ENCODE results near the gene C21orf91.

Gene C21orf91

DNA sequence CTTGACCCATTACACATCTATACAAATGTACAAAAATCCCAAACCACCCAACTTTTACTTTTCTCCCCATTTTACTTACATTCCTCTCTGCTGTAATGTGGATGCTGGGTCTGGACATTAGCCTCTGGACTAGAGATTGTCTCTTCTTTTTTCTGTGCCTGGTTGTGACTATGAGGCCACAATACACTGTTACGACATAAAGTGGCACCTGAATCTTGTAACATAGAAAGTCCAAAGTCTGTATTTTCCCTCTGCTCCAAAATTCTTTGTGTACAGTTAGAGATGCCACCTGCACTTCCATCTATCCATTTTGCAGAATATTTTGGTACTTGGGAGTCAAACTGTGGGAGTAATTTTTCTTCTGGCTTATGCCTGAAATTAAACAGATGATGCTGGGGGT, 22.7 kb downstream of the C21orf91 start:
- no peak for DNase-seq

DNA sequence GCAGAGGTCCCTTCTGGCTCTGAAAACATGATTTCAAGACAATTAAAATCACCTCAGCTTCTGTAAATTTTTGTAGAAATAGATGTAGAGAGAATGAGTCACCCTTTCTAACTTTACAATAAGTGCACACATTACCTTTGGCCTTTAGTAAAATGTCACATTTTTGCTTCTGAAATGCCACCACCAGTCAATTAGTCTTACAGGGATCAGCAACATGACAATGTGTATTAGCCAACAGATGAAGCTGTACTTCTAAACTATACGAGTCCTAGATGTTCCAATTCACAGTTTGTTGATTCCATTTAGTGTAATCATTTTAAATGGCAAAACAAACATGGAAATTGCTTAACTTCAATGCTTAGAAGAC, 23.1 kb downstream of the C21orf91 start:
- DNase-seq, result no peak

DNA sequence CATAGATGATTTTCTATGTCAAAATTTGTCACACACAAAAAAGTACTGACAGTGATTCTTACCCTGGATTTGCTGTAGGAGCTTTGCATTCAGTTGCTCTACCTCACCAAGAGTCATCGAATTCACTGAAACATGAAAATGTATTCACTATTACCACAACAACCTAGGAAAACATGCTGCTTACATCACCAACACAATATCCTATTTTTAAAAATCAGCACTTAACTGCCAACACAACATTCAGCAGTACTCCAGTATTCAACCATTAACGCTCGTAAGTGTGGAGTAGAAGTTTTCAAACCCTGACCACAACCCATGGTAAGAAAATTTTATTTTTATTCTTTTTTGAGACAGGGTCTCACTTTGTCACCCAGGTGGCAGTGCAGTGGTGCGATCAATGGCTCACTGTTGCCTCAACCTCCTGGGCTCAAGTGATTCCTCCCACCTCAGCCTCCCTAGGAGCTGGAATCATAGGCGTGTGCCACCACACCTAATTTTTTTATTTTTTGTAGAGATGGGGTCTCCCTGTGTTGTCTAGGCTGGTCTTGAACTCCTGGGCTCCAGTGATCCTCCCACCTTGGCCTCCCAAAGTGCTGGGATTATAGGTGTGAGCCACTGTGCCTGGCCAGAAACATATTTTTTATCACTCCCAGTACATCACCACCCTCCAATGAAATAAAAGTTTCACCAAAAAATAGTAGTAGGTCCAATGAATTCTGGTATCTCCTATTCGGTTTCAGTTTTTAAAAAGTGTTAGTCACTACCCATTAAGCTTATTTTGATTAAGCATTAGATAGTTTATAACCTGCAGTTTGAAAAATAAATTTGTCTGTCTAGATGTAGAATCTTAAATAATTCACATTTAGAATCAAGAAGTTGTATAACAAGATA, 23.8 kb downstream of the C21orf91 start:
- no peak for DNase-seq

DNA sequence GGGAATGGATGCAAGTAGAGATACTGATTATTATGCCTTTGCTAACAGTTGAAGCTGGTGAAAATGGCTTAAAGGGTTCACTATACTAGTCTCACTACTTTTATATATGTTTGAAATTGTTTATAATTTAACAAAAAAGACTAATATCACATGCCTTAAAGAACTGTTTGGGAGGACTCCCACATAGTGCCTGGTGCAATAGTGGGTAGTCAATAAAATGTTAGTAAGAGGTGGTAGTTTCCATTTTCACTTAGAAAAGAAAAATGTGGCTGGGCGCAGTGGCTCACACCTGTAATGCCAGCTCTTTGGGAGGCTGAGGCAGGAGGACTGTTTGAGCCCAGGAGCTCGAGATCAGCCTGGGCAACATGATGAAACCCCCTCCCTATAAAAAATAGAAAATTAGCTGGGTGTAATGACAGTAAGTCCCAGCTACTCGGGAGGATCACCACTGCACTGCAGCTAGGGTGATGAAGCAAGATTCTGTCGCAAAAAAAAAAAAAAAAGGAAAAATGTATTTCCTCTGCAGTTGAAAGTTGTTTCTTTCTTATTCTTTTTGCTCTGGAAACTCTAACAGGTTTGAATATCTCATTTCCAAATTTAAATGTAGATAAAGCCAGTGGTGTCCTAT, 24.5 kb downstream of the C21orf91 start:
- DNase-seq, result no peak

DNA sequence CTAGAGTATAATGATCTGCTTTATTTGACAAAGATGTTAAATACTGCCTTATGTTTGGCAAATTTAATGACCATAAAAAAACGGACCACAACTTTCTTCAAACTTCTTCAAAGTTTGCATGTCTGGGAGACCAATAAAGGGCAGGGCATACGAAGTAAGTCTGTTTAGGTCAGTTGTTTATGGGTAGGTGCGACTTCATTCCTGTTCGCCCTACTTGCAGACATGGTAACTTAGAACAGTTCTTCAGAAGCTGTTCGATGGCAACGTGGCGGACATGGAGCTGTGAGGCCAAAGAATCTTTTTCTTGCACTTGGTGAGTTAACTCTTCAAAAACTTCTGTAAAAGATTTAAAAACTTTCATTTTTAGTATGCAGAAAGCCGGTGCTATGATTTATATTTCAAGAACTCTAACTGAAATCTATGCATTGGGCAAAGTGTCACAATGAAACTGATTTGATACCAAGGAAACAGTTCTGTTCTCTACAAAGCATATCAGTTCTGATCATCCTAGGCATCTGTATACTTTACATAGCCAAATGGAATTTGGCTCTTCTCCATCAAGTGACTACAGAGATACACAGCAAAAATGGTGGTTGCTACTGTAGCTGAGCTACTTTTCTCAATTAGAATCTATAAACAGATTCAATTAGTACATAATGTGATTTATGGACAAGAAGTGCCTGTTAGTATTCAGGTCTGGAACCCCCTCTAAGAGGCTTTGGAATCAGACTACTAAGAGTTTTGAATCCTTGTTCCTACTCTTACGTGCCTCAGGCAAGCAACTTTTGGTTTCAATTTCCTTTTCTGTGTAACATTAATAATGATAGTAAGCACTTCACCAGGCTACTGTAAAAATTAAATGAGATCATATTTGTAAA, 25.7 kb downstream of the C21orf91 start:
- no peak for DNase-seq

DNA sequence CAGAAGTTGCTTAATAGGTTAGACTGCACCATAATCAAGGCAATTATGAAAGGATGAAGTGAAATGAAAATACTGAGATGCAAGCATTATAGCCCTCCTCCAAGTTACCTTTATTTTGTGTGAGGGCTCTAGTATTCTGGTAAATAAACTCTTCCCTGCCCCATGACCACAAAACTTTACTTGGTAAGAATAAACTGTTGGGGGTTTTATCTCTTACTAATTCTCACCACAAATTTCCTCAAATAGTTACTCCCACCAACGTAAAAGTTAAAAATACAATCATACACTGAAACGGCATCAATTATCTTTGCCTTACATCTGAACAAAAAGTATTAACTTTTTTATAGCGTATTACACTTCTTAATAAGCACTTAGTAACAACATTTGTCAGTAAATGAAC, 29.5 kb downstream of the C21orf91 start:
- DNase-seq, result no peak

DNA sequence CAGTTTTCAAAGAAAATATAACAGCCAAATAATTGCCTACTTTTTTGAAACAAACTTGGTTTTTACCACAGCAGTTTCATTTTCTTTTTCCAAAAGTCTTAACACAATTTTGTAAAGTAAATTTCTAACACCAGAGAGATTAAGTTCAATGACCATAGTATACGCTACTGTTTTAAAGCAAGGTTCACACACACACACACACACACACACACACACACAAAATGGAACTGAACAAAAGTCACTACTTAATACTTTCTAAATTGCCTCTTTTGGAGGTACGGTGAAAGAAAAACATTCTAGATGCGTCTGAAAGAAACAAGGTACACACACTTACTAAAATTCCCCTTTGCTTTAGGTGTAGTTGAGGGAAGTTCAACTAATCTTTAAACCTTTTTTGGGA, 30.1 kb downstream of the C21orf91 start:
- DNase-seq, result no peak

DNA sequence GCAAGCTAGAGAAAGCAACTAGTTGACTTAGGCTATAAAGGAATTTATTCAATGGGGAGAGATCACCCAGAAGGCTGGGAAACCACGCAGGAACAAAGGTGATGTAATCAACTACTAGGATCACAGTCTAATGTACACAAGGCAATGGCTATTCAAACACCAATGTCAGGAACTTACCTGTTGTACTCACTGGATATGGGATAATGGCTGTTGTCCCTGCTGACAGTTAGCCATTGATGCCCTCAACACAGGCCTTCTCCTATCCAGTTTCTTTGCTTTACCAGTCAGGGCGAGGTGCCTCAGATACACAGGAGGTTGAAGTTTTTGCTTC, 32.3 kb downstream of the C21orf91 start:
- DNase-seq, result no peak

DNA sequence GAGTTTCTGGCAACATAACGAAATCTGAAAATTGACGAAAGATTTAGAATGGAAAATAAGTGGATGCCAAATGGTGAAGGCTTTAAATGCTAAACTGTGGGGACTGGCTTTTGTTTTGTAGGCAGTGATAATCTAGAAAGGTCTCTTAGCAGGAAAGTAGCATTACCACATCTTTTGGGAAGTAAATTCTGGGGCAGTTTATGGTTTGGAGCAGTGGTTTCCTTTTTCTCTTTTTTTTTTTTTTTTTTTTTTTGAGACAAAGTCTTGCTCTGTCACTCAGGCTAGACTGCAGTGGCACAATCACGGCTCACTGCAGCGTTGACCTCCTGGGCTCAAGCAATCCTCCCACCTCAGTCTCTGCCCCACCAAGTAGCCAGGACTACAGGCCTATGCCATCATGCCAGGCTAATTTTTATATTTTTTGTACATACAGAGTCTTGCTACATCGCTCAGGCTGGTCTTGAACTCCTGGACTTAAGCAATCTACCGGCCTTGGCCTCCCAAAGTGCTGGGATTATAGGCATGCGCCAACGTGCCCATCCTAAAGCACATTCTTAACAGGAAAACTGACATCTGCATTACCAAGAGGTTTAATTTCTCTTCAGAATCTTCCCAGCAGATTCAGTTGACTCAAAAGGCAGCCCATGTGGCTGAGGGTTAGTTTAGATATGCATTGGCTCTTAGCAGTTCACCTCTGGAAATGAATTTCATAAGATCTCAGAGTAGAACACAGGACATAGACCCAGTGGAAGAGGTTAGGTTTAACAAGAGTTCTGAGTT, 32.9 kb downstream of the C21orf91 start:
- no peak for DNase-seq

DNA sequence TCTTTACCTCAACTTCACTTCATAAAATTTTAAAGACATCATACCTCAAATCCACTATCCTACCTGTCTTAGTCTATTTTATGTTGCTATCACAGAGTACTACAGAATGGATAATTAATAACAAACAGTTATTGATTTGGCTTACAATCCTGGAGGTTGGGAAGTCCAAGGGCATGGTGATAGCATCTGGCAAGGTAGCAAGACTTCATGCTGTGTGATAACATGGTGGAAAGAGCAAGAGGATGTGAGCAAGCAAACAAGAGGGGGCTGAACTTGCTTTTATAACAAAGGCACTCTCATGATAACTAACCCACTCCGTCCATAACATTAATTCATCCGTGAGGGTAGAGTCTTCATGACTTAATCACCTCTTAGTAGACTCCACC, 33.8 kb downstream of the C21orf91 start:
- DNase-seq, result no peak

DNA sequence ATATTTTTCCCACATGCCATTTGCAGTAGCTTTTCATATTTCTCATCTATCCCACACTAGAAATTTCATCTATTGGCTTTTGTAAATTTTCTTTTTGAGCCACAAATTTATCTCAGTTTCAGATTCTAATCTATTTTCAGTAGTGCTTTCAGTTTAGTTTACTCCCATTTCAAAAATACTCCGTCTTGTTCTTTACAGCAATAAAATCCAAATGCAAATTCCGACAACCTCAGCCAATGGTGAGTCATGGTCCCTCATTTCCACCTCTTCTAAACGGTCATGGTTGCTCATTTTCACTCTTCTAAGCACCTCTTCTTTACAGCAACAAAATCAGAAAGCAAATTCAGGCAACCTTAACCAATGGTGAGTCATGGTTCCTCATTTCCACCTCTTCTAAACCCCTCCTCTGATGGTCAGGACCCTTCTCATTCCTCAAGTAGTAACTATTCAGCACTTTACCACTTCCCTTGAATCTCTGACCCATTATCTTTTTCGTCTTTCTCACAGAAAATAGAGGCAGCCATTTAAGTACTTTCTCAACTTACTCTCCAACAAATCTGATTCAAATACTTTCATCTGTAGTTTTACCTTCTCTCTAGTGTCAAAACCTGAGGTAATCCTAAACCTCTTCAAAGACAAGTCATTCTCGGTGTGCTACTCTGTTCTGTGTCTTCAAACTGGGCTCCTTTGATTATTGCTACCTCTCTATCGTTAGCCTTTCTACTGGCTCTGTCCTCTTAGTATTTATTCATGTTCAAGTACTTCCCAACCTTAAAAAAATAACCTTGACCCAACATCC, 34.4 kb downstream of the C21orf91 start:
- DNase-seq, result no peak

DNA sequence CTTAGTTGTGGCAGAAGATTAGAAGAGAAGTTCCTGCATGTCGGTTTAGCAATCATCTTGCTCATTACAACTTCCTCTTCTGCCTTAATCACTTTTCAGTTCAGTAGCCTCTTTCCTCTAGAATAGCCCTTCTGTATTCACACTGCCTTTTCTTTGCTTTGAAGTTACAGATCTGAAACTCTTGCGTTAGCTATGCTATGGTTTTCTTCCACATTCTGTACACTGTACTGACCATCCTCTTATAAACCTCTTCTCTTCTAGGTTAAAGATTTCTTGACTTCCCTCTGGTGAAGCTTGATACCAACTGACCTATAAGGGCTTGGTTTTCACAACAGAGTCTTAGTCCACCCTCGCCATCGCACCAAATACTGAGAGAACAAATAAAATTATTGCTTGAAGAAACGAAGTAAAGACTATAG, 35.0 kb downstream of the C21orf91 start:
- no peak for DNase-seq

DNA sequence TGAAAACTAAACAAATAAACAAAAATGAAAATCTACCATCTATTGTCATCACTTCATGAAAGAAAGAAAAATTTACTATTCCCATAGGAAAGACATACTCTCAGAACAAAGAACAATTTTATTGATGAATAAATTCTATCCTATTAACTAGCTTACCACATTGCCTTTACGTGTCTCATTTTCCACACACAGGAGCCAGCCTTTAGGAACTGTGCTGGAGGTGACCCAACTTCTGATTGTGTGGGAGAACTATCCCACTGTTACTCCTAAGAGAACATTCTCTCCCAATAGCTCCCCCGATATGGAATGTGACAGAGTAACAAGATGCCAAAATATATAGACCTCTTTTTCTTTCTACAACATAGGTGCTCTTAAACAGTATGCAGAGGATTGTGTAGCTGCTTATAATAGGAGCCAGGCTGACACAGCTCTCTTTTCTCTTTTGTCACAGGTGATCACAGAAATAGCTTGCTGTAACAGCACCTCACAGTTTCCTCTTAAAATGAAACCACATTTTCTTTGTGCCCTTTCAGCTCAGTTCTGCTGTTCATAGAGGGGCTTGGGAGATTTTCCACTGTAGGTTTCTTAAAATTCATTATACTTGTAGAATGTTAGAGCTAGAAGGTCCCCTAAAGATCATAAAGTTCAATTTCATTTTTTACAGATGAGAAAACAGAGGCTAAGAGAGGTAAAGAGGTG, 35.5 kb downstream of the C21orf91 start:
- DNase-seq, result no peak

DNA sequence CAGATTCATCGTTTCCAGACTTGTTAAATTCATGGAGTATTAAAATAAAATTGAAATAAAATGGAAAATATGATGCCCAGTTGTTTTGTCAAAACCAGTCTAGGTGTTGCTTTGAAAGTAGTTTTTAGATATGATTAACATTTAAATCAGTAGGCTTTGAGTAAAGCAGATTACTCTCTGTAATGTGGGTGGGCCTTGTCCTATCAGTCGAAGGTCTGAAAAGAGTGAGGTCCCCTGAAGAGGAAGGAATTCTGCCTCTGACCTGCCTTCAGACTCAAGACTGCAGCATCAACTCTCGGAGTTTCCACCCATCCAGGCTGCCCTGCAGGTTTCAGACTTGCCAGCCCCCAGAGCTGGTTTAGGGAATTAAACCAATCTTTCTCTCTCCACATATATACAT, 36.2 kb downstream of the C21orf91 start:
- no peak for DNase-seq

DNA sequence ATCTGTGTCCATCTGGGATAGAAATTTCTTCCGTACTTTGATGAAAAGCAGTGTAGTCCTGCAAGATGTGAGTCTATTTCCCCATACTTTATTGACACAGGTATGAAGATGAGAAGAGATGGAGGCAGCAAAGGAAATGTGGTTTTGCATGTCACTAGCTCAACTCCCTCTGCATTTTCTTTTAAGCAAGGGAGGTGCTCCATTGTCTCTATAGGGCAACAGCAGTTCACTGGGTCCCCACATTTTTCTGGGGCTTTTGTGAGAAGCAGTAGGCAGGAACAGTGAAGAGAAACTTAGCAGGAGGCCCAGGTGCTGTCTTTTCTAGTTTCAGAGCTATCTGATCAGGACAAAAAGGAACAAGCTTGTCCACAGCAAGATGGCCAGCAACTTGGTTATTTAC, 37.1 kb downstream of the C21orf91 start:
- no peak for DNase-seq

DNA sequence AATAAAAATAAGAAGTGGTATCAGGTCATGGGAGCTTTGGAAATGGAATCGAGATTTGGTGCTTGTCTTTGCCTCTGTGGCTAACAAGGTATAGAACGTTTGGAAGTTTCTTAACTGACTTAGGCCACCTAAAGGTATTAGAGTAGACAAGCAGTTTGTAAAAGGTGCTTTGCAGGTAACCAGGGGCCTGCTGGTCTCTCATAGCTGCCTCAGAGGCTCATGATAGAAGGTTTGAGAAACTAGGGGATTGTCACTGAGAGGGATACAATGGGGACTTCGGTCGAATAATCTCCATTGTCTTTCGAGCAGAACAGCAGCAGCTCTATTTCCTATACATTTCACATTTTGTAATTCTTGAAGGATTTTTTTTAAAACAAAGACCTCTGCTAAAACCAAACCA, 37.6 kb downstream of the C21orf91 start:
- DNase-seq, result no peak

DNA sequence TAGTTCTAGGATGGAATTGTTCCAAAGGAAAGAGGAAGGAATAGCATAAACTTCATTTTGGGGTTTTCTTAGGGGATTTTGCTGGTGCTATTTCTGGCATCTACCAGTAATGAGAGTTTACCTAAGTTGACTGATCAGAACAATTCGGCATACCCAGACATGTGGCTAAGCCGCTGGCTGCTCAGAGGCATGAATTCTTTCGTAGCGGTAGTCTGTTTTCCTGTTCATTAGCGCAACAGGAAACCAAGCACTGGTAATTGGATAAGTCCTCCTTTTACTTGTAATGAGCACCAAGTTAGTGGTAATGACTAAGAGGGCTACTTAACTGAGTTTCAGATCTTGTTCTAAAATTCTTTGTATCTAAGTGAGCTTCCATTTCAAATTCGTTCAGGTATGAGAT, 38.6 kb downstream of the C21orf91 start:
- no peak for DNase-seq

DNA sequence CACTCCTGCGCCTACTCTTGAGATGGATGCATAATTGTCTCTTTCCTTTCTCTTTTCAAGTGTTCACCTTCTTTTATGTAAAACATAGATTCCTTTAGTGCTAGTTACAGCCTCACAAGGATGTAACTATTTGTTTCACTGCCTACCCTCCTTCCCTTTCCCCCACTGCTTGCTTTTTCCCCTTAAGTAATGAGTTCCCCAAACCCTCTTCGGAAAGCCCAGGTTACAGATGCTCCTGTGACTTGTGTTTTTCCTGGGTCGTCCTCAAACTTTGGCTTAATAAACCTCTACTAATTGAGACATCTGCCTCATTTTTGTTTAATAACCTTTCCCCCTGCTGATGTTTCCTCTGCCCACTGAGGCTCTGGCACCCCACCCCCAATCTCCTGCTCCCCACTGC, 39.2 kb downstream of the C21orf91 start:
- DNase-seq, result no peak

DNA sequence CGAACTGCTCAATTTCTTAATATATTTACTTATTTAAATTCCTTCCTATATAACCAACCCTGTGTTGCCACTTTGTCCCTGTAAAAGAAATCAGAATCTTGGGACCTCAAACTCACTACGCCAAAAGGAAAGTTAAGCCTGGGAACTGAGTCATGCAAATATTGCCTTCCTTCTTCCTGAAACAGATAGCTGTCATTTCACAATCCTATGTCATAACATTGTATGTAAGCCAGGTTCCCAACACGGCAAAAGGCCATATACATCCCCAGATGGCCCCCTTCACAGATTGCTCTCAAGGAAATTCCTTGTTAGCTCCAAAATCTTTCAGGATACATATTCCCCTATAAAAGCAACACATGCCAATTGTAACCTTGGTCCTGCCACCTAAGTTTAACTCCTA, 39.7 kb downstream of the C21orf91 start:
- DNase-seq, result no peak

DNA sequence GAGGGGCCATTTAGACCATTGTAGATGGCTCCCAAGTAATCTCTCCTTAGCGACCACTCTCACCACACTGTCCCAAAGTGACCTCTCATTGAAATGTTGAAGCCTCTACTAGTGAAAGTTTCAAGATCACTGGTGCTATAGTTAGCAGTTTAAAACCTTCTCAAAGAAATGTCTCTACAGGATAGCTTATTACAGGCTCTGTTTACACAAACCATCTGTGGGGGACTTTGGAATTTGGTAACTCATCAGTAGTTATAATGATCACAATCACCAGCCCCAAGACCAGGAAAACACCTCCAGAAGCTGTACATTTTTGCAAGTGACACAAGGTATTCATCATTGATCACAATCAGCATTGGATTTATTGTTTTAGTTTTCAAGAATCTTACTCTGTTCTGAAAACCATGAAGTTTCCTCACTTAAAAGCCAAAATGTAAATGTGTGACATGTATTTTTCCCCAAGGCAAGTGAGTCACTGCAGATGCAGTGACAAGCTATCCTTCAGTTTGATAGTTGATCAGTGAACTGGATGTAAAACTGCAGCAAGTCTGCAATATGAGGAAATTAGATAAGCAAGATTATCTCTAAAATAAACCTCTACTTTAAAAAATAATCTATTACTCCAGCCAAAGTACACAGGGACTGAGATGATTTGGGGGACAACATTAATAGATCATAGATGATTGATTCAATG, 41.9 kb downstream of the C21orf91 start:
- no peak for DNase-seq
